ENCODE measurements around the gene SHROOM3.

GRCh38 chr4:76527666-76528065 lies 92.6 kb downstream of the SHROOM3 start:
- TF ChIP-seq, protein P1, sequence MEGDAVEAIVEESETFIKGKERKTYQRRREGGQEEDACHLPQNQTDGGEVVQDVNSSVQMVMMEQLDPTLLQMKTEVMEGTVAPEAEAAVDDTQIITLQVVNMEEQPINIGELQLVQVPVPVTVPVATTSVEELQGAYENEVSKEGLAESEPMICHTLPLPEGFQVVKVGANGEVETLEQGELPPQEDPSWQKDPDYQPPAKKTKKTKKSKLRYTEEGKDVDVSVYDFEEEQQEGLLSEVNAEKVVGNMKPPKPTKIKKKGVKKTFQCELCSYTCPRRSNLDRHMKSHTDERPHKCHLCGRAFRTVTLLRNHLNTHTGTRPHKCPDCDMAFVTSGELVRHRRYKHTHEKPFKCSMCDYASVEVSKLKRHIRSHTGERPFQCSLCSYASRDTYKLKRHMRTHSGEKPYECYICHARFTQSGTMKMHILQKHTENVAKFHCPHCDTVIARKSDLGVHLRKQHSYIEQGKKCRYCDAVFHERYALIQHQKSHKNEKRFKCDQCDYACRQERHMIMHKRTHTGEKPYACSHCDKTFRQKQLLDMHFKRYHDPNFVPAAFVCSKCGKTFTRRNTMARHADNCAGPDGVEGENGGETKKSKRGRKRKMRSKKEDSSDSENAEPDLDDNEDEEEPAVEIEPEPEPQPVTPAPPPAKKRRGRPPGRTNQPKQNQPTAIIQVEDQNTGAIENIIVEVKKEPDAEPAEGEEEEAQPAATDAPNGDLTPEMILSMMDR (IDR thresholded peaks at IDR 0.05), result no peak
- TF ChIP-seq POLR2AphosphoS5 (IDR thresholded peaks at IDR 0.05; ENCODE audit: insufficient read depth in 1 of 2, low read depth in 1 of 2), result no peak
